Tibial nerve (tissue), 4 donors: ENCODE results near the gene LFNG.

Source experiments
- CTCF ChIP-seq, 5 experiments: fragments of 200-600 bp in 3 of 5; fragments of 450-650 bp in 2 of 5; sonication (generic) in 3 of 5; IDR thresholded peaks; one replicate each; pipeline ENCODE4 v1.5.1; 2016 to 2019; ENCODE audit warnings: antibody characterized with exemption in 5 of 5, mild to moderate bottlenecking in 3 of 5, moderate library complexity in 2 of 5
- EP300 ChIP-seq, 2 donors: sonication (generic); formaldehyde crosslinking; IDR thresholded peaks; one replicate each; pipeline ENCODE4 v1.6.1; 2017; ENCODE audit warnings: antibody characterized with exemption in 2 of 2, mild to moderate bottlenecking in 1 of 2
- POLR2A ChIP-seq, 2 donors: fragments of 450-650 bp; IDR thresholded peaks; one replicate each; pipeline ENCODE4 v1.6.1; 2017; ENCODE audit warnings: antibody characterized with exemption in 2 of 2, mild to moderate bottlenecking in 2 of 2, moderate library complexity in 2 of 2

- no peak for TF ChIP-seq CTCF (IDR thresholded peaks at IDR 0.05)
- no peak for TF ChIP-seq POLR2A (IDR thresholded peaks at IDR 0.05)
- no peak for TF ChIP-seq EP300 (IDR thresholded peaks at IDR 0.05)
These were observed 23.6 kb downstream of the LFNG start for GRCh38 chr7:2542916-2543871.
